ENCODE data around the gene TMEM171.

Gene TMEM171

DNA sequence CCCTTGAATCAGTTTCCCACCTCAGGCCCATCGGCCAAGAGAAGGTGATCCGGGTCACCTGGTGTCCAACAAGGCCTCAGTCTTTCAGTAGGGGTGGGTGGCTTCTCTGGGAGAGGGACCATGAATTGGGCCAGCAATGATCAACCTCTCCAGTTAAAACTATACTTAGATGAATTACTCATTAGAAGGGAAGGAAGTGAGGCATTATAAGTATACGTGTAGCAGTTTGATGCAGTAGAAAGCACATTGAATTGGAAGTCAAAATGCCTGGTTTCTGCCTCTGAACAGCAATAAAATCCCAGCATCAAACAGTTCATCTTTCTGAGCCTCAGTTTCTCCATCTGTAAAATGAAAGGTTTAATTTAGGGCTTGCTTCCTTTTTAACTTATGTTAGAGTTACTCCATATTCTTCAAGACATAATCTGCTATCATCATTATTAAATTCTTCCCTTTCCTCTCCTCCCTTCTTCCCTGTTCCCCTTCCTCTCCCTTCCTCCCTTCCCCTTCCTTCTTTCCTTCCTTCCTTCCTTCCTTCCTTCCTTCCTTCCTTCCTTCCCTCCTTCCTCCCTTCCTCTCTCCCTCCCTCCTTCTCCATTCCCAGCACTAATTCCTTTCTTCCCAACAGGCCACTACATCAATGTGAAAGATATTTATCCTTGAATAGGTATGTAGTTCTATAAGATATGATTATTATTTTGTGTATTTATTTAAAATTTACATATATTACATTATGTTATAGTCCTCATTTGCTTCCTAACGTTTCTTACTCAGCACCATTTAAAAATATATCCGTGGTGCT lies 34.0 kb downstream of the TMEM171 start:
- DNase-seq = no peak

DNA sequence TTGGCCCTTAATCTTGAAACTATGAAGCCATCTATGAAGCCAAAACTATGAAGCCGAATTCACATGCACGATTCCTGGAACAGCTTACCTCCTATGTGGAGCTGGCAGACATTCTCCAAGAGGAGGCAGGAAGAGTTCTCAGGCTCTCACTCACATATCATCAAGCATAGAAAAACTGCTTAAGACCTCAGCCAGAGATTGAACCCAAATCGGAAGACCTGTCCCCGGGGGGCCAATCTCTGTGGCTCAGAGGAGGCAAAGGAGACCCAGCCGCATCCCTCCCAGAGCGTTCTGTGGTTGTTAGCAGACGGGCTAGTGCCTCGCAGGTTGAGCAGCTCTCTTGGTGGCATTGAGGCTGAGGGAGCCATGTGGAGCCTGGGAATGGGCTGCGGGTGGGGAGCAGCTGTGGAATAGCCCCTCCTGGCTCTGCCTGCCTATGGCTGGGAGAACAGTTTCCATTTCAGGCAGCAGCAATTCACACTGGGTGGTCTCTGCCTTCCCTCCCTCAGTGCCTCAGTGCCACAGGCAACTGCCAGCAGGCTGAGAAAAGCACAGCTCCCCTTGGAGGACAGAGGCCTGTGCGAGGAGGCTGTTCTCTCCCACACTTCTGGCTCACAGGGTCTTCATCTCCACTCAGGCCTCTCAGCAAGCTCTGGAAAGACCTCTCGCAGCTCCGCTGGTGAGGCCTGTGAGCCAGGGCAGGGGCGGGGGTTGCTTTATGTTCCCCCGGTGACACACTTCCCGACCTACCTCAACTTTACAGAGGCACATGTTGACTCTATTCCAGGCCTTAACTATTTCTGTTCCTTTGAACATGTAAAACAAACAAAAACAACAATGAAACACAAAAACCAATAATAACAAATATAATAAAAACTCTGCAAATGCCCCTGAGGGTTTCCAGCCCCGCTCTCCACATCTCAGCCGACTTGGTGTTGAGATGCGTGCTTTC lies 35.2 kb downstream of the TMEM171 start:
- DNase-seq = no peak

- DNase-seq = no peak
Observed at GRCh38 chr5:73157414-73158303, 37.3 kb downstream of the TMEM171 start.

DNA sequence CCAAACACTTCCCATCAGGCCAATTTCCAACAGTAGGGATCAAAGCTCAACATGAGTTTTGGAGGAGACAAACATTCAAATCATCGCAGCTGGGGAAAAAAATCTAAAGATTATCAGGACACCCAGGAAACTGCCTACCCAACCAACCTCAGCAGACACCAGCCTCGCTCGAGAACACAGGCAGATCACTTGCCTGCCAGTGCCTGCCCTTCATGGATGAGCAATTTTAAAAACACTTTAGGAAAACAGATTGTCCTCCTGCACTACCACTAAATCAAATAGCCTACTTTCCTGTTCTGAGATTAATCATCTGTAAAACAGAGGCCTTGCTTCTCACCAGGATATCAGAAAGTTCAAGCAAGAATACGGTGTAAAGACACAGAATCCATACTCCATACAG lies 37.9 kb downstream of the TMEM171 start:
- DNase-seq = no peak

GRCh38 chr5:73160239-73160671 lies 39.9 kb downstream of the TMEM171 start:
- DNase-seq = no peak

DNA sequence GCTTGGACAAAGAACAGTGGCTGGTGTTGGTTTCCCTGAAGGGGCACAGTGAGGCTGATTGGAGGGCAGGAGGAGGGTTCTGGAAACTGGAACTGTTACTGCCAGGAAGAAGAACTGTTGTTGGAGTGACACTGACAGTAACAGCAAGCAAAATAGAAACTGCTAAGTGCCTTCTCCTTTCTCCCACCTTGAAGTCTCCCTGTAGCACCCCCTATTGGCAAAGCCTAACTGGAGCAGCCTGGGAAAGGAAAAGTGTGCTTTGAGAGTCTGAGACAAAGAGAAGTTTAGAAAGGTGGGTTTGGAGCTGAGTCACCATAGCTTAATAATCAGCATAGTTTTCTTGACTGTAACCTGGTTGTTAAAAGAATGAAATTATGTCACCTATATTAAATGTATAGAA lies 50.1 kb downstream of the TMEM171 start:
- DNase-seq = no peak

DNA sequence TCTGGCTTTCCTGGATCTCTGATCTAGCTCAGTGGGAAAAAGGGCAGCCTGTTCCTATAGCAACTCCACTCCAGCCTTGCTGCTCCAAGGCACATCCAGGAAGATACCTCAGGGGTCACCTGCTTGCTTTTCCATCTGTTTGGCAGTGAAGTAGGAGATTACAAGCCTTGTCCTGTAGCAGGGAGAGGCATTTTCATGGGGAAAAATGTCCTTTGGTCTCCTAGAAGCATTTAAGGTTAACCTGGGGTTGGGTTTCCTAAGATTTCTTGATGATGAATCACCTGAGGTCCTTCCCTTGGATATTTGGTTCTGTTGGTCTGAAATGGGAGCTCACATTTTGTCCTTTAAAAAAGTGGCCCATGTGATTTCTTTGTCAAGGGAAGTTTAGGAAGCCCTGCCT lies 51.1 kb downstream of the TMEM171 start:
- DNase-seq = no peak

GRCh38 chr5:73172951-73173350 lies 52.6 kb downstream of the TMEM171 start, which contains the start of gene TMEM174:
TMEM174 (plus strand) TSS chr5:73173193; CDS start chr5:73173244, 51 bp downstream.
- DNase-seq = no peak

GRCh38 chr5:73174100-73174815 lies 53.9 kb downstream of the TMEM171 start:
- DNase-seq = no peak

- no peak for DNase-seq
Observed at GRCh38 chr5:73176250-73176649, 55.9 kb downstream of the TMEM171 start.

GRCh38 chr5:73178265-73178664 lies 57.9 kb downstream of the TMEM171 start:
- DNase-seq = no peak

DNA sequence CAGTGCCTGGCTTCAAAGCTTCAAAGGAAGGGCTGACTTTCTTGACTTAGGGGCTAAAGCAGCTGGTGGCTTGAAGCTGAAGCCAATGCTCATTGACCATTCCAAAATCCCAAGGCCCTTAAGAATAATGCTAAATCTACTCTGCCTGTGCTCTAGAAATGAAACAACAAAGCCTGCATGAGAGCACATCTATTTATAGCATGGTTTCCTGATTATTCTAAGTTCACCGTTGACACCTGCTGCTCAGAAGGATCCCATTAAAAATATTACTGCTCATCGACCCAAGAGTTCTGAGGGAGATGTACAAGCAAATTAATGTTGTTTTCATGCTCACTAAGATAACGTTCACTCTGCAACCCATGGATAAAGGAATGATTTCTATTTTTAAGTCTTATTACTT lies 59.4 kb downstream of the TMEM171 start:
- no peak for DNase-seq

DNA sequence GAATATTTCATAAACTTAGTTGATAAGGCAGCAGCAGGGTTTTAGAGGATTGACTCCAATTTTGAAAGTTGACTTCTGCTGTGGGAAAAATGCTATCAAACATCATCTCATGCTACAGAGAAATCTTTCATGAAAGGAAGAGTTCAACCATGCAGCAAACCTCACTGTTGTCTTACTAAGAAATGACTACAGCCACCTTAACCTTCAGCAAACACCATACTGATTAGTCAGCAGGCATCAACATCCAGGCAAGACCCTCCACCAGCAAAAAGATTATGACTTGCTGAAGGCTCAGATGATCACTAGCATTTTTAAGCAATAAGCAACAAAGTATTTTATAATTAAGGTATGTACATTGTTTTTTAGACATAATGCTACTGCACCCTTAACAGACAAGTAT lies 60.2 kb downstream of the TMEM171 start:
- no peak for DNase-seq

All from NCI-H1092 treated with DMSO at 0.1 percent for 48 hours (cell line).